MM.1S (cell line): ENCODE data around the gene KCNIP3.

ENCODE experiments used
- DNase-seq: peaks from one replicate; pipeline ENCODE4 v3.0.0-alpha.2; 2015
- H2AFZ ChIP-seq: fragments of 300-600 bp; sonication (generic); 2 replicates; pipeline ENCODE4 v1.6.0; 2016; ENCODE audit warnings: antibody characterized with exemption, low read length
- H3F3A ChIP-seq: fragments of 300-600 bp; sonication (generic); 2 replicates; pipeline ENCODE4 v1.6.1; 2016; ENCODE audit warnings: mild to moderate bottlenecking, antibody characterized with exemption, low read length, moderate library complexity, mixed read lengths; ENCODE audit not compliant: insufficient read depth
- H3K27ac ChIP-seq: fragments of 300-600 bp; sonication (generic); 2 replicates; pipeline ENCODE4 v1.5.1; 2016; ENCODE audit warnings: mild to moderate bottlenecking, low read length
- H3K27me3 ChIP-seq: fragments of 300-600 bp; sonication (generic); replicated peaks from 2 replicates; pipeline ENCODE4 v1.6.0; 2016; ENCODE audit warnings: low read length; ENCODE audit not compliant: insufficient read depth
- H3K36me3 ChIP-seq: fragments of 300-600 bp; sonication (generic); replicated peaks from 2 replicates; pipeline ENCODE4 v1.6.1; 2016; ENCODE audit warnings: mild to moderate bottlenecking, low read length, mixed read lengths; ENCODE audit not compliant: insufficient read depth
- H3K4me1 ChIP-seq: fragments of 300-600 bp; sonication (generic); 2 replicates; pipeline ENCODE4 v1.6.1; 2016; ENCODE audit warnings: low read length, mixed read lengths
- H3K4me2 ChIP-seq: fragments of 300-600 bp; sonication (generic); 2 replicates; pipeline ENCODE4 v1.6.0; 2016; ENCODE audit warnings: low read depth, low read length
- H3K4me3 ChIP-seq: fragments of 300-600 bp; sonication (generic); 2 replicates; pipeline ENCODE4 v1.5.1; 2016; ENCODE audit warnings: low read length, mixed read lengths
- H3K79me2 ChIP-seq: fragments of 300-600 bp; sonication (generic); 2 replicates; pipeline ENCODE4 v1.6.1; 2016; ENCODE audit warnings: mixed run types, low read length, mixed read lengths
- H3K9ac ChIP-seq: fragments of 300-600 bp; sonication (generic); 2 replicates; pipeline ENCODE4 v1.6.1; 2016; ENCODE audit warnings: low read length, mixed read lengths
- H3K9me2 ChIP-seq: fragments of 300-600 bp; sonication (generic); replicated peaks from 2 replicates; pipeline ENCODE4 v1.6.1; 2016; ENCODE audit warnings: mild to moderate bottlenecking, low read length, mixed read lengths; ENCODE audit not compliant: insufficient read depth
- H3K9me3 ChIP-seq: fragments of 300-600 bp; sonication (generic); replicated peaks from 2 replicates; pipeline ENCODE4 v1.6.1; 2016; ENCODE audit warnings: mild to moderate bottlenecking, low read length, mixed read lengths; ENCODE audit not compliant: insufficient read depth
- H4K20me1 ChIP-seq: fragments of 300-600 bp; sonication (generic); 2 replicates; pipeline ENCODE4 v1.6.1; 2016; ENCODE audit warnings: mild to moderate bottlenecking, low read length, moderate library complexity, mixed read lengths; ENCODE audit not compliant: insufficient read depth
- EZH2 ChIP-seq: fragments of 300-600 bp; sonication (generic); optimal IDR thresholded peaks from 2 replicates; pipeline ENCODE3; 2017; ENCODE audit warnings: low read depth, mild to moderate bottlenecking, antibody characterized with exemption, low read length, mixed read lengths
- EZH2phosphoT487 ChIP-seq: fragments of 300-600 bp; sonication (generic); IDR thresholded peaks from 2 replicates; pipeline ENCODE4 v1.6.1; 2018; ENCODE audit warnings: antibody characterized with exemption, low read length
- TF ChIP-seq, protein P1 (sequence below): fragments of 300-600 bp; sonication (generic); IDR thresholded peaks from 2 replicates; pipeline ENCODE4 v1.5.1; 2016; ENCODE audit warnings: antibody characterized with exemption, low read length, mixed read lengths

The KCNIP3 gene

DNA sequence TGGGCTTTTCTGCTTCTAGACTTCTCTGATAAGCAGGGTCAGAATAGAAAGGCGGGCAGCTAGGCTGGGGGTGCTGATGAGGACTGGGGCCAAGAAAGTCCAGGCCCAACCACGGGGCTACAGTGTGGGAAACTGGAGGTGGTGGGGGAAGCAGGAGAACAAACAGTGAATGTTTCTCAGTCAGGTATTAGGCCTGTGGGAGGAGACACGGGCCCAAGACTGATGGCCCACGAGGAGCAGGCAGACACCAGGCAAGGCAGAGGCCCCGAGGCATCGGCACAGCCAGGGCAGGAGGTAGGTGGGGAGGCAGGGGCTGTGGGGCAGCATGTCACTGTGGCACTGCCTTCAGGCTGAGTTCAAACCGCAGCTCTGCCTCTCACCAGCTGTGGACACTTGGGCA, 40.7 kb downstream of the KCNIP3 start:
- H3F3A ChIP-seq, result no peaks in the 10 kb centered on the region
- no peak overlapping the region for H3K9ac ChIP-seq
- no peaks in the 10 kb centered on the region for H3K79me2 ChIP-seq
- no peaks in the 10 kb centered on the region for H3K36me3 ChIP-seq
- no peak for DNase-seq
- no peaks in the 10 kb centered on the region for H3K9me3 ChIP-seq
- no peak overlapping the region for H2AFZ ChIP-seq
- H3K27ac ChIP-seq, result no peak overlapping the region
- H3K4me2 ChIP-seq, result no peak overlapping the region
- TF ChIP-seq EZH2phosphoT487 (no peak), EZH2 (no peak)
- TF ChIP-seq, protein P1, sequence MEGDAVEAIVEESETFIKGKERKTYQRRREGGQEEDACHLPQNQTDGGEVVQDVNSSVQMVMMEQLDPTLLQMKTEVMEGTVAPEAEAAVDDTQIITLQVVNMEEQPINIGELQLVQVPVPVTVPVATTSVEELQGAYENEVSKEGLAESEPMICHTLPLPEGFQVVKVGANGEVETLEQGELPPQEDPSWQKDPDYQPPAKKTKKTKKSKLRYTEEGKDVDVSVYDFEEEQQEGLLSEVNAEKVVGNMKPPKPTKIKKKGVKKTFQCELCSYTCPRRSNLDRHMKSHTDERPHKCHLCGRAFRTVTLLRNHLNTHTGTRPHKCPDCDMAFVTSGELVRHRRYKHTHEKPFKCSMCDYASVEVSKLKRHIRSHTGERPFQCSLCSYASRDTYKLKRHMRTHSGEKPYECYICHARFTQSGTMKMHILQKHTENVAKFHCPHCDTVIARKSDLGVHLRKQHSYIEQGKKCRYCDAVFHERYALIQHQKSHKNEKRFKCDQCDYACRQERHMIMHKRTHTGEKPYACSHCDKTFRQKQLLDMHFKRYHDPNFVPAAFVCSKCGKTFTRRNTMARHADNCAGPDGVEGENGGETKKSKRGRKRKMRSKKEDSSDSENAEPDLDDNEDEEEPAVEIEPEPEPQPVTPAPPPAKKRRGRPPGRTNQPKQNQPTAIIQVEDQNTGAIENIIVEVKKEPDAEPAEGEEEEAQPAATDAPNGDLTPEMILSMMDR, result no peak
- H3K4me3 ChIP-seq, result no peak overlapping the region
- H3K4me1 ChIP-seq, result no peaks in the 10 kb centered on the region
- no peaks in the 10 kb centered on the region for H3K9me2 ChIP-seq
- 0 out of 2 replicates have a peak, but pooled peaks cover 15% of the 10 kb centered on the region for H3K27me3 ChIP-seq
- no peaks in the 10 kb centered on the region for H4K20me1 ChIP-seq

DNA sequence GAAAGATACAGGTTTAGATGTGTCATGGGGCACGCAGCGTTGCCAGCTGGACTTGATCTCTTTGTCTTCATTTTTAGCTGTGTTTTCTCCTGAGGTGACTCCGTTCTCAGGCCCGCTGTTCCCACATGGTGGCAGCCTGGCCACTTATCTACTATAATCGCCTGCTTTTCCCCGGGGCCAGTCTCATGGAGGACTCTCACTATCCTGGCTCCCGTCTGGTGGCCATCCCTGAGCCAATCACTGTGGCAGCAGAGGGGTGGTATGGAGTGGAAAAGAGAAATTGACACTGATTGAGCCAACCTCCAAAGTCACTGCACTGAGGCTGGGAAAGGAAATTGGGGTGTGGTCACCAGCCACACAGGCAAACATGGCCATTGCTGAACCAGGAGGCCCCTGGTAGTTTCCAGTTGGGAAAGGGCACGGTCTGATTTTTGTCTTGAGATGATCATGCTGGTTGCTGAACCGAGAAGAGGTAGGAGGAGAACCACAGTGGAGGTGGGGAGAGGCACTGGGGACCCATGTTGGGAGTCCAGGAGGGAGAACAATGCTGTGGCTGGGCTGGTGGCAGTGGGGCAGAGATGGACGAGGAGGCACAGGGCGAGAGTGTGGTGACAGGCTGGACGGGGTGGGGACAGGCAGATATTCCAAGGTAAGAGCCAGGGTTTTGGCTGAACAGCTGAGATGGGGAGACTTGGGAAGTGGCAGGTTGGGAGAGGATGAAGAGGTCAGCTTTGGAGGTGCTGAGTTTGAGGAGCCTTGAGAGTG, 45.6 kb downstream of the KCNIP3 start:
- Histone ChIP-seq H3K4me1 (no peaks in the 10 kb centered on the region), H3F3A (no peaks in the 10 kb centered on the region), H4K20me1 (no peaks in the 10 kb centered on the region), H3K9me3 (no peaks in the 10 kb centered on the region), H3K27ac (no peak overlapping the region), H3K79me2 (no peaks in the 10 kb centered on the region), H3K4me3 (no peak overlapping the region), H2AFZ (no peak overlapping the region), H3K36me3 (no peaks in the 10 kb centered on the region), H3K27me3 (peaks cover 6% of the 10 kb centered on the region; the same call in 1 of the 2 replicates), H3K9ac (no peak overlapping the region), H3K9me2 (no peaks in the 10 kb centered on the region), H3K4me2 (no peak overlapping the region)
- DNase-seq, result no peak
- TF ChIP-seq, protein P1, result no peak
- no peak for TF ChIP-seq EZH2phosphoT487
- no peak for TF ChIP-seq EZH2

DNA sequence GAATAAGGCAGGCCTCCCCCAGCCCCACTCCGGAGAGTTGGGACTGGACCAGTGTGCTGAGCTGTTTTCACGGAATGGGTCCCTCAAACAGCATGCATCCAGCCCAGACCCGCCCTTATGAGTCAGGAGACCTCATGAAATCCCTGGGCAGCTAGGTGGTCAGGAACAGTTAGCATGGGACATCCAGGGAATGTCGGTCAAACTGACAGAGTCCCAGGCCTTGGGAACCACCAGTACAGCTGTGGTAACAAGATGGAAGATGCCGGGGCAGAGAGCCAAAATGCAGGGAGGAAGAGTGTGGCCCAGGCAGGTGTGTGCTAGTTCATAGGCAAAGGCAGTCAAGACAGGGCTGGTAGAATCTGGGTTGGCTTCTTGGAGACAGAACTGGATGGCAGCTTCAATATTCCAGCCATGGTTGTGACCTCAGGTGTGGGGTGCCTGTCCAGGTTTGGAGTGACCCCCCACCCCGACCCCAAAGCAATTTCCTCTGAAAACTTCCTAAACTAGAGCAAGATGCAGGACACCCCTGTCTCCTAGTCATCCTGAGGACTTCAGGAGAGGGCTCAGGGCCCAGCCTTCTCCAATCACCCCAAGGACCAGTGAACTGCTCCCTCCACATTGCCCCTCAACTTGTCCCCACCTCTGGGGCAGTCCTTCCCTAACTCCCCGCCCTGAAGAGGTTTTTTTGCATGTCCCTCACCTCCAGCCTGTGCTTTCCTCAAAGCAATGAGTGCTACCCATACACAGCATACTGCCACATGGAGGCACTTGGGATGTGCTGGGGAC, 46.5 kb downstream of the KCNIP3 start:
- Histone ChIP-seq H3K4me3 (no peak overlapping the region), H3K27me3 (peaks cover 6% of the 10 kb centered on the region; the same call in 1 of the 2 replicates), H3K9me2 (no peaks in the 10 kb centered on the region), H3K9me3 (no peaks in the 10 kb centered on the region), H4K20me1 (no peaks in the 10 kb centered on the region), H3K27ac (no peak overlapping the region), H3F3A (no peaks in the 10 kb centered on the region), H3K36me3 (no peaks in the 10 kb centered on the region), H3K4me1 (no peaks in the 10 kb centered on the region), H2AFZ (no peak overlapping the region), H3K4me2 (no peak overlapping the region), H3K79me2 (no peaks in the 10 kb centered on the region), H3K9ac (no peak overlapping the region)
- TF ChIP-seq EZH2 (no peak), EZH2phosphoT487 (no peak)
- TF ChIP-seq, protein P1, result no peak
- no peak for DNase-seq
